GM20000 (cell line): Measurements from ENCODE around the gene BRMS1L.

ENCODE experiments used
- DNase-seq: peaks from one replicate; pipeline ENCODE4 v3.0.0; 2012; ENCODE audit warnings: low spot score
- CTCF ChIP-seq: IDR thresholded peaks from 2 replicates; pipeline ENCODE4 v1.5.1; 2012; ENCODE audit warnings: mild to moderate bottlenecking, control low read depth; ENCODE audit errors: extremely low read depth, missing control alignments

Gene BRMS1L

GRCh38 chr14:35861204-35861868 is 35.2 kb downstream of the BRMS1L start:
- no peak for DNase-seq
- no peak for TF ChIP-seq CTCF

- no peak for DNase-seq
- no peak for TF ChIP-seq CTCF
Measured at GRCh38 chr14:35865611-35866324, 39.6 kb downstream of the BRMS1L start.

- no peak for DNase-seq
- no peak for TF ChIP-seq CTCF
Measured at GRCh38 chr14:35866595-35867279, 40.6 kb downstream of the BRMS1L start.

GRCh38 chr14:35867280-35867629 is 41.1 kb downstream of the BRMS1L start:
- no peak for TF ChIP-seq CTCF
- DNase-seq = no peak

GRCh38 chr14:35875296-35875695 is 49.2 kb downstream of the BRMS1L start:
- no peak for TF ChIP-seq CTCF
- no peak for DNase-seq

GRCh38 chr14:35877276-35877675 is 51.1 kb downstream of the BRMS1L start:
- no peak for DNase-seq
- TF ChIP-seq CTCF = no peak
